HepG2 (cell line): Measurements from ENCODE around the gene TLR5. TPM values are rescaled to one million over a fixed set of nuclear protein-coding genes. Genes with fewer than 3 reads are reported as not detected.

Experiments
- ATAC-seq: fragments of 200-7000 bp; cut with Tn5 transposase; 3 replicates; pipeline ENCODE4 v1.9.1; 2020; ENCODE audit warnings: mild to moderate bottlenecking, moderate library complexity
- BruUV-seq: library from RNA; stranded (reverse); fragments of 400-500 nt; replicated peaks from 2 replicates; lab custom pipeline; 2021; lab: Mats Ljungman, UMichigan
- CTCF ChIA-PET: fragments of 300-600 bp; formaldehyde crosslinking; extraction: SDS; loops from one replicate; lab custom pipeline; 2021; ENCODE audit warnings: low total read pairs, inconsistent platforms, low intra/inter-chr PET ratio; lab: Yijun Ruan, JAX
- POLR2A ChIA-PET: fragments of 350-600 bp; sonication (Branson Sonifier 250); formaldehyde crosslinking; loops from one replicate; lab custom pipeline; 2020; ENCODE audit warnings: antibody characterized with exemption, inconsistent platforms; lab: Yijun Ruan, JAX
- DNase-seq: peaks from one replicate; pipeline ENCODE4 v3.0.0-alpha.2; 2015; ENCODE audit warnings: low spot score
- FAIRE-seq: peaks from 3 replicates; lab custom pipeline; 2011; peaks lifted over from hg19 to GRCh38; lab: Jason Lieb, UNC
- H2AFZ ChIP-seq: one replicate; pipeline ENCODE4 v1.6.1; 2011; ENCODE audit warnings: low read length, inconsistent platforms
- H3K27ac ChIP-seq: fragments of 300-600 bp; 3 replicates; pipeline ENCODE4 v1.8.0; 2011; ENCODE audit warnings: mixed run types, mild to moderate bottlenecking, mixed read lengths, low read length, inconsistent platforms; ENCODE audit not compliant: insufficient read depth; ENCODE audit errors: extremely low read length
- H3K27me3 ChIP-seq, 2 experiments: fragments of 200-600 bp in 1 of 2; 2 replicates in 1 of 2; 3 replicates in 1 of 2; pipeline versions ENCODE4 v1.6.0 to v1.8.0; 2011; ENCODE audit warnings: low read length in 2 of 2, mild to moderate bottlenecking in 2 of 2, moderate library complexity in 2 of 2, inconsistent platforms in 1 of 2; ENCODE audit not compliant: insufficient read depth in 2 of 2, control insufficient read depth in 1 of 2
- H3K36me3 ChIP-seq, 2 experiments: fragments of 200-600 bp in 1 of 2; replicated peaks in 1 of 2; 2 replicates in 1 of 2; 3 replicates in 1 of 2; pipeline versions ENCODE4 v1.5.1 to v1.8.0; 2011; ENCODE audit warnings: low read length in 2 of 2, inconsistent platforms in 1 of 2; ENCODE audit not compliant: insufficient read depth in 2 of 2, control insufficient read depth in 1 of 2
- H3K4me1 ChIP-seq: 2 replicates; pipeline ENCODE4 v1.5.1; 2012; ENCODE audit warnings: low read length, inconsistent platforms; ENCODE audit not compliant: insufficient read depth
- H3K4me2 ChIP-seq: 2 replicates; pipeline ENCODE4 v1.6.0; 2011; ENCODE audit warnings: low read depth, low read length, inconsistent platforms
- H3K4me3 ChIP-seq, 3 experiments: fragments of 200-600 bp in 1 of 3; sonication (generic), shearing (Covaris generic) in 1 of 3; replicated peaks in 1 of 3; 2 replicates each; pipeline ENCODE4 v1.5.1; 2011 to 2016; ENCODE audit warnings: low read length in 3 of 3, inconsistent platforms in 2 of 3, low read depth in 2 of 3, mild to moderate bottlenecking in 2 of 3, control low read depth in 1 of 3, mixed read lengths in 1 of 3; ENCODE audit not compliant: insufficient read depth in 1 of 3
- H3K79me2 ChIP-seq: one replicate; pipeline ENCODE4 v1.6.1; 2011; ENCODE audit warnings: low read length, inconsistent platforms; ENCODE audit not compliant: insufficient read depth
- H3K9ac ChIP-seq: 2 replicates; pipeline ENCODE4 v1.6.0; 2011; ENCODE audit warnings: mild to moderate bottlenecking, low read depth, low read length, inconsistent platforms; ENCODE audit not compliant: insufficient read depth
- H3K9me3 ChIP-seq: 2 replicates; pipeline ENCODE4 v1.5.1; 2012; ENCODE audit warnings: mild to moderate bottlenecking, low read length
- H4K20me1 ChIP-seq: 2 replicates; pipeline ENCODE4 v1.6.0; 2011; ENCODE audit warnings: inconsistent platforms, mild to moderate bottlenecking, low read length, moderate library complexity; ENCODE audit not compliant: insufficient read depth
- EP300 ChIP-seq, 3 experiments: sonication (generic) in 1 of 3; formaldehyde crosslinking in 1 of 3; IDR thresholded peaks; 2 replicates each; pipeline versions ENCODE4 v1.5.1 to v1.6.1; 2011 to 2020; ENCODE audit warnings: low read depth in 2 of 3, low read length in 2 of 3, borderline replicate concordance in 1 of 3, improper control_type of control experiment in 1 of 3, mild to moderate bottlenecking in 1 of 3, missing genetic modification reagents in 1 of 3, moderate library complexity in 1 of 3
- GTF3A ChIP-seq: sonication (generic); formaldehyde crosslinking; conservative IDR thresholded peaks from 2 replicates; pipeline ENCODE4 v1.4.0; 2020; ENCODE audit warnings: mild to moderate bottlenecking, missing genetic modification reagents
- HBP1 ChIP-seq: IDR thresholded peaks from 2 replicates; pipeline ENCODE4 v1.6.1; 2016; ENCODE audit warnings: low read depth, control low read depth
- HIC2 ChIP-seq: sonication (generic); formaldehyde crosslinking; IDR thresholded peaks from 2 replicates; pipeline ENCODE4 v1.9.0; 2022; ENCODE audit warnings: low read depth, missing genetic modification reagents
- LCORL ChIP-seq, 2 experiments: fragments of 450-650 bp in 1 of 2; sonication (generic) in 1 of 2; formaldehyde crosslinking in 1 of 2; IDR thresholded peaks; 2 replicates each; pipeline versions ENCODE4 v1.5.0 to v1.6.1; 2017 to 2020; ENCODE audit warnings: antibody characterized with exemption in 1 of 2, missing genetic modification reagents in 1 of 2
- MAZ ChIP-seq, 2 experiments: sonication (generic) in 1 of 2; formaldehyde crosslinking in 1 of 2; IDR thresholded peaks; 2 replicates each; pipeline versions ENCODE4 v1.5.0 to v1.6.1; 2012 to 2020; ENCODE audit warnings: low read depth in 2 of 2, mild to moderate bottlenecking in 2 of 2, borderline replicate concordance in 1 of 2, improper control_type of control experiment in 1 of 2, low read length in 1 of 2, missing genetic modification reagents in 1 of 2, moderate library complexity in 1 of 2
- NBN ChIP-seq: fragments of 450-650 bp; conservative IDR thresholded peaks from 2 replicates; pipeline ENCODE4 v1.6.1; 2017
- NPAS2 ChIP-seq: sonication (generic); formaldehyde crosslinking; IDR thresholded peaks from 2 replicates; pipeline ENCODE4 v1.8.0; 2022; ENCODE audit warnings: mild to moderate bottlenecking, missing genetic modification reagents, borderline replicate concordance
- NR2C2 ChIP-seq: sonication (generic); formaldehyde crosslinking; IDR thresholded peaks from 2 replicates; pipeline ENCODE4 v1.4.0; 2020; ENCODE audit warnings: missing genetic modification reagents, mild to moderate bottlenecking, moderate library complexity, borderline replicate concordance
- RFXAP ChIP-seq: sonication (generic); formaldehyde crosslinking; IDR thresholded peaks from 2 replicates; pipeline ENCODE4 v1.4.0; 2020; ENCODE audit warnings: missing genetic modification reagents, borderline replicate concordance
- TFE3 ChIP-seq: IDR thresholded peaks from 2 replicates; pipeline ENCODE4 v1.6.1; 2016
- ZFP1 ChIP-seq: IDR thresholded peaks from 2 replicates; pipeline ENCODE4 v1.6.1; 2016
- ZNF451 ChIP-seq: sonication (generic); formaldehyde crosslinking; IDR thresholded peaks from 2 replicates; pipeline ENCODE4 v1.5.0; 2020; ENCODE audit warnings: mild to moderate bottlenecking, missing genetic modification reagents
- ZNF841 ChIP-seq: sonication (generic); formaldehyde crosslinking; IDR thresholded peaks from 2 replicates; pipeline ENCODE4 v1.8.1; 2023; ENCODE audit warnings: missing genetic modification reagents, borderline replicate concordance
- WGBS: methylation state at CpG from one replicate; pipeline ENCODE4 v1.1.6; 2017; ENCODE audit warnings: low lambda C conversion rate; 5-methylcytosine and 5-hydroxymethylcytosine counted together
- in situ Hi-C: cut with HindIII; loops from 2 replicates; pipeline ENCODE4 v1.10.0; 2017; ENCODE audit warnings: low pct_unique_long_range_greater_than_20kb; ENCODE audit not compliant: extremely low pct_ligation_motif_present
- intact Hi-C: fragments of 100-400 bp; cut with micrococcal nuclease; formaldehyde crosslinking; loops from one replicate; pipeline ENCODE4 v1.10.0; 2022; ENCODE audit not compliant: unreplicated experiment
- polyA plus RNA-seq, 8 experiments: library from polyadenylated mRNA; depleted of rRNA in 3 of 8; stranded (reverse) in 7 of 8; unstranded in 1 of 8; fragments of >200 nt; fragmentation: Illumina TruSeq in 4 of 8; extraction: Trizol in 4 of 8; gene quantifications; 2 replicates each; pipeline versions ENCODE4 v1.2.1 to v1.2.3, GENCODE V29; 2011 to 2016; ENCODE audit warnings: low read depth in 4 of 8, missing spikeins in 1 of 8, mixed read lengths in 1 of 8; ENCODE audit not compliant: insufficient read depth in 1 of 8
- total RNA-seq, 5 experiments: library from RNA; depleted of rRNA; stranded (reverse); fragments of >200 nt; fragmentation: Illumina TruSeq; extraction: Trizol; gene quantifications; 2 replicates each; pipeline ENCODE4 v1.2.3, GENCODE V29; 2016; ENCODE audit warnings: low read depth in 1 of 5

TLR5 gene
- total and polyA plus RNA-seq, 2 of the 13 experiments (the other 11 are each of a cell fraction or from before 2014, with no cell fraction given) = not detected

- H3K27me3 ChIP-seq = peaks cover 0 to 4% of the 10 kb centered on the region in 2 experiments; a peak in 2 of 5 replicates
- DNase-seq (no peak), FAIRE-seq (no peak), ATAC-seq (no peak)
- H3K27ac ChIP-seq = no peak overlapping the region
- TF ChIP-seq LCORL (IDR thresholded peaks at IDR 0.05) = no peak
- no peak for TF ChIP-seq LCORL (CRISPR knock-in tag; IDR thresholded peaks at IDR 0.05)
- no peak for TF ChIP-seq ZNF451 (CRISPR knock-in tag)
- TF ChIP-seq NR2C2 (CRISPR knock-in tag) = no peak
- no peak for TF ChIP-seq ZNF841 (CRISPR knock-in tag)
- no peak for TF ChIP-seq ZFP1 (CRISPR knock-in tag)
- H2AFZ ChIP-seq = no peak overlapping the region
- intact Hi-C loops (no loop called here), in situ Hi-C loops (no loop called here)
- no peaks in the 10 kb centered on the region for H3K36me3 ChIP-seq
- CTCF ChIA-PET = no interaction called here
- POLR2A ChIA-PET = no interaction called here
- no peaks in the 10 kb centered on the region for H3K9me3 ChIP-seq
- WGBS = 2% methylated on average over 3 of the region's 3 CpGs
- H4K20me1 ChIP-seq = no peaks in the 10 kb centered on the region
- no peak overlapping the region for H3K4me3 ChIP-seq
- H3K9ac ChIP-seq = no peak overlapping the region
- no peaks in the 10 kb centered on the region for H3K4me1 ChIP-seq
- H3K4me2 ChIP-seq = no peak overlapping the region
- BruUV-seq = no TSS peak
- H3K79me2 ChIP-seq = no peaks in the 10 kb centered on the region
Observed at GRCh38 chr1:223161321-223161720, 18.3 kb upstream of the TLR5 start.

GRCh38 chr1:223156343-223156742, 13.3 kb upstream of the TLR5 start:
- intact Hi-C loops = no loop called here
- TF ChIP-seq MAZ (IDR thresholded peaks at IDR 0.05; ENCODE audit: borderline replicate concordance, low read depth, low read length) = no peak
- no peak for TF ChIP-seq MAZ (CRISPR knock-in tag; IDR thresholded peaks at IDR 0.05; ENCODE audit: low read depth)
- no peak for TF ChIP-seq RFXAP
- no peak for TF ChIP-seq NPAS2 (CRISPR knock-in tag)
- TF ChIP-seq NBN = no peak
- no peak for TF ChIP-seq GTF3A (CRISPR knock-in tag)
- TF ChIP-seq EP300 (IDR thresholded peaks at IDR 0.05; ENCODE audit: low read depth in 2 of 2, low read length in 2 of 2) = no peak
- no peak for TF ChIP-seq EP300 (CRISPR knock-in tag; IDR thresholded peaks at IDR 0.05; ENCODE audit: borderline replicate concordance)
- TF ChIP-seq TFE3 (CRISPR knock-in tag) = no peak
- TF ChIP-seq HIC2 = no peak
- TF ChIP-seq HBP1 = no peak

More at GRCh38 chr1:223156343-223156742, 13.3 kb upstream of the TLR5 start:
- Histone ChIP-seq H3K9ac (no peak overlapping the region), H3K36me3 (no peaks in the 10 kb centered on the region), H3K27ac (no peak overlapping the region), H3K79me2 (no peaks in the 10 kb centered on the region), H3K9me3 (no peaks in the 10 kb centered on the region), H3K4me1 (no peaks in the 10 kb centered on the region), H4K20me1 (no peaks in the 10 kb centered on the region), H3K4me3 (no peak overlapping the region), H3K4me2 (no peak overlapping the region), H2AFZ (no peak overlapping the region), H3K27me3 (peaks cover 0 to 5% of the 10 kb centered on the region in 2 experiments; a peak in 2 of 5 replicates)
- FAIRE-seq = no peak
- ChIA-PET POLR2A (no interaction called here), CTCF (no interaction called here)
- WGBS = 34% methylated on average over 2 of the region's 2 CpGs
- DNase-seq = no peak
- in situ Hi-C loops = no loop called here
- no peak for ATAC-seq
- no TSS peak for BruUV-seq
